ENCODE results near the gene FFAR3.

DNA sequence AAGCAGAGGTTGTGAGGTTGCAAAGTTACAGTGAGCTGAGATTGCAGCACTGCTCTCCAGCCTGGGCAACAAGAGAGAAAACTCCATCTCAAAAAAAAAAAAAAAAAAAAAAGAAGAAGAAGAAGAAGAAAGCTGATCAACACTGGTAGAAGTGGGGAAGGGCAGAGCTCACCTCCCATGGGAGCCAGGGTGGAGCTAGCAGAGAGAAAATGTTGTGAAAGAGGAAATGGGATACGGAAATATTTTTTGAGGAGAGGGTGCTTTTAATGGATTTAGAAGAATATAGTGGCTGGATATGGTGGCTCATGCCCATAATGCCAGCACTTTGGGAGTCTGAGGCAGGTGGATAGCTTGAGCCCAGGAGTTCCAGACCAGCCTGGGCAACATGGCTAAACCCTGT, 19.4 kb downstream of the FFAR3 start:
- TF ChIP-seq, protein P1, sequence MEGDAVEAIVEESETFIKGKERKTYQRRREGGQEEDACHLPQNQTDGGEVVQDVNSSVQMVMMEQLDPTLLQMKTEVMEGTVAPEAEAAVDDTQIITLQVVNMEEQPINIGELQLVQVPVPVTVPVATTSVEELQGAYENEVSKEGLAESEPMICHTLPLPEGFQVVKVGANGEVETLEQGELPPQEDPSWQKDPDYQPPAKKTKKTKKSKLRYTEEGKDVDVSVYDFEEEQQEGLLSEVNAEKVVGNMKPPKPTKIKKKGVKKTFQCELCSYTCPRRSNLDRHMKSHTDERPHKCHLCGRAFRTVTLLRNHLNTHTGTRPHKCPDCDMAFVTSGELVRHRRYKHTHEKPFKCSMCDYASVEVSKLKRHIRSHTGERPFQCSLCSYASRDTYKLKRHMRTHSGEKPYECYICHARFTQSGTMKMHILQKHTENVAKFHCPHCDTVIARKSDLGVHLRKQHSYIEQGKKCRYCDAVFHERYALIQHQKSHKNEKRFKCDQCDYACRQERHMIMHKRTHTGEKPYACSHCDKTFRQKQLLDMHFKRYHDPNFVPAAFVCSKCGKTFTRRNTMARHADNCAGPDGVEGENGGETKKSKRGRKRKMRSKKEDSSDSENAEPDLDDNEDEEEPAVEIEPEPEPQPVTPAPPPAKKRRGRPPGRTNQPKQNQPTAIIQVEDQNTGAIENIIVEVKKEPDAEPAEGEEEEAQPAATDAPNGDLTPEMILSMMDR (conservative IDR thresholded peaks at IDR 0.05; ENCODE audit: low read depth, low read length): no peak
- TF ChIP-seq EZH2phosphoT487 (IDR thresholded peaks at IDR 0.05; ENCODE audit: borderline replicate concordance, low read length): no peak
